Calu3 (cell line): ENCODE measurements around the gene ARHGAP22. TPM values are rescaled to one million over a fixed set of nuclear protein-coding genes. Genes with fewer than 3 reads are reported as not detected.
"Not testable (repeated sequence)": the region's sequence is repeated elsewhere in the genome, so short reads cannot be mapped to it uniquely, and the experiment has no call there.

Source experiments
- BruUV-seq: library from RNA; stranded (reverse); fragments of 400-500 nt; replicated peaks from 2 replicates; lab custom pipeline; 2021; lab: Mats Ljungman, UMichigan
- CTCF ChIA-PET: fragments of 300-600 bp; sonication (Branson Sonifier 250); formaldehyde crosslinking; loops from one replicate; lab custom pipeline; 2022; ENCODE audit warnings: antibody characterized with exemption; lab: Charles Lee
- DNase-seq: peaks from one replicate; pipeline ENCODE4 v3.0.0; 2022
- H3K27ac Mint-ChIP-seq: one replicate; pipeline ENCODE4 v1.8.0; 2022; ENCODE audit warnings: mixed read lengths; ENCODE audit not compliant: unreplicated experiment
- H3K27me3 Mint-ChIP-seq: one replicate; pipeline ENCODE4 v1.8.0; 2022; ENCODE audit warnings: mixed read lengths; ENCODE audit not compliant: unreplicated experiment
- H3K36me3 Mint-ChIP-seq: one replicate; pipeline ENCODE4 v1.8.0; 2022; ENCODE audit warnings: mild to moderate bottlenecking, moderate library complexity, mixed read lengths; ENCODE audit not compliant: insufficient read depth, unreplicated experiment
- H3K4me1 Mint-ChIP-seq: one replicate; pipeline ENCODE4 v1.8.0; 2022; ENCODE audit warnings: mild to moderate bottlenecking, low read depth, mixed read lengths; ENCODE audit not compliant: unreplicated experiment
- H3K4me3 Mint-ChIP-seq: one replicate; pipeline ENCODE4 v1.8.0; 2022; ENCODE audit warnings: mild to moderate bottlenecking, low read depth, moderate library complexity, mixed read lengths; ENCODE audit not compliant: unreplicated experiment
- H3K9me3 Mint-ChIP-seq: one replicate; pipeline ENCODE4 v1.8.0; 2022; ENCODE audit warnings: low read depth, mixed read lengths; ENCODE audit not compliant: unreplicated experiment
- intact Hi-C: fragments of 100-400 bp; cut with micrococcal nuclease; formaldehyde crosslinking; loops from one replicate; pipeline ENCODE4 v1.10.0; 2022; ENCODE audit not compliant: unreplicated experiment
- total RNA-seq: library from RNA; stranded (reverse); gene quantifications from 2 replicates; pipeline ENCODE4 v1.2.3, GENCODE V29; 2022
- TF ChIP-seq, protein P1 (sequence below): fragments of 200-600 bp; IDR thresholded peaks from one replicate; pipeline ENCODE4 v1.8.0; 2022; ENCODE audit warnings: antibody characterized with exemption; ENCODE audit not compliant: unreplicated experiment

ARHGAP22 gene
- total RNA-seq, 1 experiment from 2014 or later, result 1.0 TPM

GRCh38 chr10:48651839-48652238 lies 47.0 kb upstream of the ARHGAP22 start:
- CTCF ChIA-PET, result no interaction called here

GRCh38 chr10:48651293-48651692 lies 46.4 kb upstream of the ARHGAP22 start:
- Mint-ChIP-seq H3K4me1 (peaks cover 7% of the 10 kb centered on the region), H3K9me3 (no peaks in the 10 kb centered on the region), H3K36me3 (peaks cover 11% of the 10 kb centered on the region), H3K27me3 (peaks cover 71% of the 10 kb centered on the region), H3K4me3 (no peak overlapping the region), H3K27ac (no peak overlapping the region)
- DNase-seq, result no peak
- intact Hi-C loops, result no loop called here
- BruUV-seq, result no TSS peak
- TF ChIP-seq, protein P1, sequence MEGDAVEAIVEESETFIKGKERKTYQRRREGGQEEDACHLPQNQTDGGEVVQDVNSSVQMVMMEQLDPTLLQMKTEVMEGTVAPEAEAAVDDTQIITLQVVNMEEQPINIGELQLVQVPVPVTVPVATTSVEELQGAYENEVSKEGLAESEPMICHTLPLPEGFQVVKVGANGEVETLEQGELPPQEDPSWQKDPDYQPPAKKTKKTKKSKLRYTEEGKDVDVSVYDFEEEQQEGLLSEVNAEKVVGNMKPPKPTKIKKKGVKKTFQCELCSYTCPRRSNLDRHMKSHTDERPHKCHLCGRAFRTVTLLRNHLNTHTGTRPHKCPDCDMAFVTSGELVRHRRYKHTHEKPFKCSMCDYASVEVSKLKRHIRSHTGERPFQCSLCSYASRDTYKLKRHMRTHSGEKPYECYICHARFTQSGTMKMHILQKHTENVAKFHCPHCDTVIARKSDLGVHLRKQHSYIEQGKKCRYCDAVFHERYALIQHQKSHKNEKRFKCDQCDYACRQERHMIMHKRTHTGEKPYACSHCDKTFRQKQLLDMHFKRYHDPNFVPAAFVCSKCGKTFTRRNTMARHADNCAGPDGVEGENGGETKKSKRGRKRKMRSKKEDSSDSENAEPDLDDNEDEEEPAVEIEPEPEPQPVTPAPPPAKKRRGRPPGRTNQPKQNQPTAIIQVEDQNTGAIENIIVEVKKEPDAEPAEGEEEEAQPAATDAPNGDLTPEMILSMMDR, result no peak
- CTCF ChIA-PET, result no interaction called here

More at GRCh38 chr10:48651839-48652238, 47.0 kb upstream of the ARHGAP22 start:
- Mint-ChIP-seq H3K4me1 (peaks cover 7% of the 10 kb centered on the region), H3K36me3 (peaks cover 14% of the 10 kb centered on the region), H3K4me3 (no peak overlapping the region), H3K27ac (no peak overlapping the region), H3K9me3 (no peaks in the 10 kb centered on the region), H3K27me3 (peaks cover 71% of the 10 kb centered on the region)
- no TSS peak for BruUV-seq
- intact Hi-C loops, result no loop called here
- DNase-seq, result no peak
- TF ChIP-seq, protein P1, result no peak

DNA sequence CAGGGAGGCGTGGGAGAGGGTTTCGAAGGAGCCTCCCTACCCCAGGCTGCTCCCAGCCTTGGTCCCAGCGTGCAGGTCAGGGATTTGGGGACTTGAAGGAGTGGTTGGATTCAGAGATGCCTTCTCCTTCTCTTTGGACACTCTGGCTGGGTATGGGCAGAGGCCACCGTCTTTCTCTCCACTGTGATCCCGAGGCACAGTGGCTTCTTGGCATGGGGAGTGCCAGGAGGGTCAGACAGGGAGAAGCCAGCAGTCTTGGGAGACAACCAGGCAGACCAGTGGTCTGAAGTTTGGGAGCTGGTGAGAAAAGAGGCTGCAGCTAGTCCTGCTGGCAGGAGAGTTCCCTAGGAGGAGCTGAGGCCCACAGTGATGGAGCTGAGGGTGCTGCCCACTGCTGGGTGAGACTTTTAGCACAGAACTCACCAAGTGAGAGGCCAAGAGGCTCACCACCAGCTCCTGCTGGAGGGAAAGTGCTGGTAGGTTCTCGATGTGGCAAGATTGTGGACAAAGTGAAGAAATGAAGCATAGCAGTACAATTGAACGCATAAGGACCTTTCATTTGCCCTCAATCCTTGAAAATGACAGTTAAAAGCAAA lies 44.6 kb upstream of the ARHGAP22 start:
- no peak overlapping the region for H3K4me3 Mint-ChIP-seq
- DNase-seq, result no peak
- intact Hi-C loops, result no loop called here
- TF ChIP-seq, protein P1, result no peak
- H3K27ac Mint-ChIP-seq, result no peak overlapping the region
- no peaks in the 10 kb centered on the region for H3K36me3 Mint-ChIP-seq
- no TSS peak for BruUV-seq
- H3K27me3 Mint-ChIP-seq, result peaks cover 59% of the 10 kb centered on the region
- H3K4me1 Mint-ChIP-seq, result no peaks in the 10 kb centered on the region
- CTCF ChIA-PET, result interaction anchor here (0.7 kb wide), 1 partner anchor 583 kb away, joined by 4 read pairs; no protein-coding TSS in a partner anchor
- no peaks in the 10 kb centered on the region for H3K9me3 Mint-ChIP-seq

DNA sequence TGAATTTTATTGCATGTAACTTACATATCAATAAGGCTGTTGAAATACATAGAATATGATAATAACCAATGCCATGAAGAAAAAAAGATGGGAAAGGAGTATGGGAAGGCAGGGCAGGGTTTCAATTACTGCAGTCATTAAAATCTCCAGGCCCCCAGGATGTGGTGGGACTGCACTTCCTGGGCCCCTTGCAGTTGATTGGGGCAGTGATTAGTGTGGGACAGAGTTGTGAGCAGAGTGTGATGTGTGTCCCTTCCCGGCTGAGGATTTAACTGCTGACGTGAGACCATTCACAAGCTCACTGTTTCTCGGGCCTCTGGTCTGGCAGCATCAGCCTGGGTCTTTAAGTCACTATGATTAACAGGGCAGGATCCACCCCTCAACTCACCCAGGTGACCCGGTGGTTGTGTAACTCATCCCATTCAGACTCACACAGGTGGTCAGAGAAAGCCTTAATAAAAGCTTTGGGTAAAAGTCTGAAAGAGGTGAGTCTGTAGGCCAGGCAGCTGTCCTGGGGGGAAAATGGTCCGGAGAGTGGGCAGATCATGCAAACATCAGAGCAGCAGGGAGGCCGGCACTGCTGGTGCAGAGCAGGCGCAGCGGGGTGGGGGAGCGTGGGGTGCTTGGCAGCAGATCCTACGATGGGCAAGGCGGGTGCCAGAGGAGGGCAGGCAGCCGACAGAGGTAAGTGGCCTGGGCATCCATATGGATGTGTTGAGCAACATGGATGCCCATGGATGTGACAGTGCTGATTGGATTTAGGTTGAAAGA lies 43.5 kb upstream of the ARHGAP22 start:
- TF ChIP-seq, protein P1, result no peak
- CTCF ChIA-PET, result no interaction called here
- DNase-seq, result no peak
- Mint-ChIP-seq H3K36me3 (no peaks in the 10 kb centered on the region), H3K4me3 (no peak overlapping the region), H3K9me3 (no peaks in the 10 kb centered on the region), H3K27me3 (peaks cover 48% of the 10 kb centered on the region), H3K27ac (no peak overlapping the region), H3K4me1 (no peaks in the 10 kb centered on the region)
- BruUV-seq, result no TSS peak
- intact Hi-C loops, result no loop called here

DNA sequence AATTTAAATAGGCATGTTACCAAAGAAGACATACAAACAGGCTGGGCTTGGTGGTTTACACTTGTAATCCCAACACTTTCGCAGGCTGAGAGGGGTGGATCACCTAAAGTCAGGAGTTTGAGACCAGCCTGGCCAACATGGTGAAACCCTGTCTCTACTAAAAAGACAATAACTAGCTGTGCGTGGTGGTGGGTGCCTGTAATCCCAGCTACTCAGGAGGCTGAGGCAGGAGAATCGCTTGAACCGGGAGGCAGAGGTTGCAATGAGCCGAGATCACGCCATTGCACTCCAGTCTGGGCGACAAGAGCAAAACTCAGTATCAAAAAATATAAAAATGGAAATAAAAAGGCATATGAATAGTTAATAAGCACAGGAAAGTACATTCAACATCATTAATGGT lies 42.2 kb upstream of the ARHGAP22 start:
- intact Hi-C loops, H3K4me1 Mint-ChIP-seq: not testable (repeated sequence)
- H3K27me3 Mint-ChIP-seq, result peaks cover 37% of the 10 kb centered on the region

More for the DNA sequence above, 42.2 kb upstream of the ARHGAP22 start:
- H3K9me3 Mint-ChIP-seq, BruUV-seq, H3K4me3 Mint-ChIP-seq, CTCF ChIA-PET, H3K36me3 Mint-ChIP-seq, DNase-seq, H3K27ac Mint-ChIP-seq: not testable (repeated sequence)
